HG03521 (cell line): ENCODE measurements around the gene MRPL53.

Experiments
- ATAC-seq: cut with Tn5 transposase; IDR thresholded peaks from one replicate; pipeline ENCODE4 v1.9.1; 2021; ENCODE audit warnings: mild to moderate bottlenecking, moderate library complexity; ENCODE audit not compliant: unreplicated experiment

The MRPL53 gene

GRCh38 chr2:74472086-74472944, at the start of gene MRPL53:
MRPL53 (minus strand) TSS chr2:74472680; CDS start chr2:74472660, 20 bp downstream.
- ATAC-seq, result peak; percentile 82

- no peak for ATAC-seq
Observed at GRCh38 chr2:74516650-74517049, 44.2 kb upstream of the MRPL53 start.

- peak; percentile 47 for ATAC-seq
Observed at GRCh38 chr2:74515981-74516633, 43.6 kb upstream of the MRPL53 start.

GRCh38 chr2:74515271-74515980, 42.9 kb upstream of the MRPL53 start:
- no peak for ATAC-seq

GRCh38 chr2:74514368-74515270, 42.1 kb upstream of the MRPL53 start, which contains the start of gene TLX2:
TLX2 (plus strand) TSS chr2:74514450; CDS start chr2:74514807, 357 bp downstream.
- no peak for ATAC-seq

GRCh38 chr2:74513605-74514367, 41.3 kb upstream of the MRPL53 start:
- no peak for ATAC-seq

- ATAC-seq, result no peak
Observed at GRCh38 chr2:74512744-74513604, 40.5 kb upstream of the MRPL53 start.

GRCh38 chr2:74511104-74511989, 38.9 kb upstream of the MRPL53 start:
- no peak for ATAC-seq

- no peak for ATAC-seq
Observed at GRCh38 chr2:74510272-74510671, 37.8 kb upstream of the MRPL53 start.

- ATAC-seq, result peak; percentile 5
Observed at GRCh38 chr2:74507926-74508520, 35.5 kb upstream of the MRPL53 start.

GRCh38 chr2:74507145-74507925, 34.9 kb upstream of the MRPL53 start, which contains the start of gene PCGF1:
PCGF1 (minus strand) TSS chr2:74507695; CDS start chr2:74507668, 27 bp downstream.
- peak; percentile 91 for ATAC-seq

- ATAC-seq, result no peak
Observed at GRCh38 chr2:74505448-74506246, 33.2 kb upstream of the MRPL53 start.

GRCh38 chr2:74504591-74504990, 32.1 kb upstream of the MRPL53 start:
- no peak for ATAC-seq

- ATAC-seq, result no peak
Observed at GRCh38 chr2:74503506-74504475, 31.3 kb upstream of the MRPL53 start.
